Measurements from ENCODE around the gene PDK4. TPM values are rescaled to one million over a fixed set of nuclear protein-coding genes. Genes with fewer than 3 reads are reported as not detected.
A peak's percentile ranks its signal among the peaks of the same experiment; 100 is the strongest.

PDK4 gene
- total and polyA plus RNA-seq, 2 of the 13 experiments (the other 11 are each of a cell fraction or from before 2014, with no cell fraction given) = 0.04 TPM; not detected in 1

GRCh38 chr7:95590387-95591248 is 5.7 kb downstream of the PDK4 start (continued):
- no peak; the same call in 1 of the 2 replicates for TF ChIP-seq CSRNP1 (CRISPR knock-in tag; IDR thresholded peaks at IDR 0.05)
- TF ChIP-seq ATAD3A (CRISPR knock-in tag; IDR thresholded peaks at IDR 0.05) = no peak
- no peak for TF ChIP-seq ZNF326 (CRISPR knock-in tag; IDR thresholded peaks at IDR 0.05; ENCODE audit: borderline replicate concordance)
- TF ChIP-seq ZKSCAN8 (CRISPR knock-in tag; IDR thresholded peaks at IDR 0.05; ENCODE audit: borderline replicate concordance) = peak; percentile 80; the same call in 1 of the 2 replicates
- peak; percentile 92; the same call in 1 of the 2 replicates for TF ChIP-seq THYN1 (CRISPR knock-in tag; IDR thresholded peaks at IDR 0.05; ENCODE audit: borderline replicate concordance, low read depth)
- peak; percentile 73 for TF ChIP-seq TEAD3 (CRISPR knock-in tag; optimal IDR thresholded peaks at IDR 0.05; ENCODE audit: borderline replicate concordance)
- TF ChIP-seq ZBTB3 (CRISPR knock-in tag; IDR thresholded peaks at IDR 0.05; ENCODE audit: borderline replicate concordance, low read depth) = no peak
- no peak for TF ChIP-seq JUNB (CRISPR knock-in tag; IDR thresholded peaks at IDR 0.05; ENCODE audit: borderline replicate concordance)
- TF ChIP-seq ZNF878 (CRISPR knock-in tag; IDR thresholded peaks at IDR 0.05) = peak; percentile 73; the same call in 1 of the 2 replicates
- peak; percentile 62; the same call in 1 of the 2 replicates for TF ChIP-seq ZBTB34 (CRISPR knock-in tag; IDR thresholded peaks at IDR 0.05)
- TF ChIP-seq IKZF5 (CRISPR knock-in tag; IDR thresholded peaks at IDR 0.05) = peak; percentile 37; the same call in 1 of the 2 replicates
- no peak for TF ChIP-seq MXD3 (CRISPR knock-in tag; IDR thresholded peaks at IDR 0.05)
- TF ChIP-seq RFX3 (CRISPR knock-in tag; IDR thresholded peaks at IDR 0.05) = no peak
- TF ChIP-seq ZBTB39 (CRISPR knock-in tag; IDR thresholded peaks at IDR 0.05) = no peak
- TF ChIP-seq RBM39 (IDR thresholded peaks at IDR 0.05; ENCODE audit: low read depth, low read length, poor library complexity, severe bottlenecking) = no peak
- peak; percentile 54; the same call in 1 of the 2 replicates for TF ChIP-seq ZNF12 (CRISPR knock-in tag; IDR thresholded peaks at IDR 0.05)
- no peak for TF ChIP-seq ZNF251 (CRISPR knock-in tag; IDR thresholded peaks at IDR 0.05)
- TF ChIP-seq ZFP91 (CRISPR knock-in tag; IDR thresholded peaks at IDR 0.05; ENCODE audit: borderline replicate concordance) = no peak
- no peak for TF ChIP-seq ZNF879 (CRISPR knock-in tag; IDR thresholded peaks at IDR 0.05)
